Measurements from ENCODE around the gene PGGHG. TPM values are rescaled to one million over a fixed set of nuclear protein-coding genes. Genes with fewer than 3 reads are reported as not detected.
"Not testable (repeated sequence)": the region's sequence is repeated elsewhere in the genome, so short reads cannot be mapped to it uniquely, and the experiment has no call there.

Gene PGGHG
- total RNA-seq, 1 donor from 2014 or later = 25.1 TPM

- peaks cover 44% of the 10 kb centered on the region for H3K4me1 Mint-ChIP-seq
- TF ChIP-seq, protein P1, sequence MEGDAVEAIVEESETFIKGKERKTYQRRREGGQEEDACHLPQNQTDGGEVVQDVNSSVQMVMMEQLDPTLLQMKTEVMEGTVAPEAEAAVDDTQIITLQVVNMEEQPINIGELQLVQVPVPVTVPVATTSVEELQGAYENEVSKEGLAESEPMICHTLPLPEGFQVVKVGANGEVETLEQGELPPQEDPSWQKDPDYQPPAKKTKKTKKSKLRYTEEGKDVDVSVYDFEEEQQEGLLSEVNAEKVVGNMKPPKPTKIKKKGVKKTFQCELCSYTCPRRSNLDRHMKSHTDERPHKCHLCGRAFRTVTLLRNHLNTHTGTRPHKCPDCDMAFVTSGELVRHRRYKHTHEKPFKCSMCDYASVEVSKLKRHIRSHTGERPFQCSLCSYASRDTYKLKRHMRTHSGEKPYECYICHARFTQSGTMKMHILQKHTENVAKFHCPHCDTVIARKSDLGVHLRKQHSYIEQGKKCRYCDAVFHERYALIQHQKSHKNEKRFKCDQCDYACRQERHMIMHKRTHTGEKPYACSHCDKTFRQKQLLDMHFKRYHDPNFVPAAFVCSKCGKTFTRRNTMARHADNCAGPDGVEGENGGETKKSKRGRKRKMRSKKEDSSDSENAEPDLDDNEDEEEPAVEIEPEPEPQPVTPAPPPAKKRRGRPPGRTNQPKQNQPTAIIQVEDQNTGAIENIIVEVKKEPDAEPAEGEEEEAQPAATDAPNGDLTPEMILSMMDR (conservative IDR thresholded peaks at IDR 0.05) = no peak
- no peak overlapping the region for H3K27ac Mint-ChIP-seq (ENCODE audit: unreplicated experiment)
- peak overlapping the region; percentile 87 for H3K4me3 Mint-ChIP-seq
- no peak for DNase-seq (ENCODE audit: low read depth, low spot score)
- H3K27me3 Mint-ChIP-seq (ENCODE audit: low read depth) = peaks cover 65% of the 10 kb centered on the region
- H3K36me3 Mint-ChIP-seq (ENCODE audit: low read depth) = peaks cover 2% of the 10 kb centered on the region
- H3K9me3 Mint-ChIP-seq = no peaks in the 10 kb centered on the region
Observed at GRCh38 chr11:316031-316701, 27.2 kb downstream of the PGGHG start.

GRCh38 chr11:316891-317301 is 28.0 kb downstream of the PGGHG start:
- H3K4me1 Mint-ChIP-seq = peaks cover 41% of the 10 kb centered on the region
- peaks cover 2% of the 10 kb centered on the region for H3K36me3 Mint-ChIP-seq (ENCODE audit: low read depth)
- H3K27me3 Mint-ChIP-seq (ENCODE audit: low read depth) = peaks cover 61% of the 10 kb centered on the region
- peak overlapping the region; percentile 87 for H3K4me3 Mint-ChIP-seq
- TF ChIP-seq, protein P1 (conservative IDR thresholded peaks at IDR 0.05) = no peak
- no peak overlapping the region for H3K27ac Mint-ChIP-seq (ENCODE audit: unreplicated experiment)
- DNase-seq (ENCODE audit: low read depth, low spot score) = no peak
- no peaks in the 10 kb centered on the region for H3K9me3 Mint-ChIP-seq

DNA sequence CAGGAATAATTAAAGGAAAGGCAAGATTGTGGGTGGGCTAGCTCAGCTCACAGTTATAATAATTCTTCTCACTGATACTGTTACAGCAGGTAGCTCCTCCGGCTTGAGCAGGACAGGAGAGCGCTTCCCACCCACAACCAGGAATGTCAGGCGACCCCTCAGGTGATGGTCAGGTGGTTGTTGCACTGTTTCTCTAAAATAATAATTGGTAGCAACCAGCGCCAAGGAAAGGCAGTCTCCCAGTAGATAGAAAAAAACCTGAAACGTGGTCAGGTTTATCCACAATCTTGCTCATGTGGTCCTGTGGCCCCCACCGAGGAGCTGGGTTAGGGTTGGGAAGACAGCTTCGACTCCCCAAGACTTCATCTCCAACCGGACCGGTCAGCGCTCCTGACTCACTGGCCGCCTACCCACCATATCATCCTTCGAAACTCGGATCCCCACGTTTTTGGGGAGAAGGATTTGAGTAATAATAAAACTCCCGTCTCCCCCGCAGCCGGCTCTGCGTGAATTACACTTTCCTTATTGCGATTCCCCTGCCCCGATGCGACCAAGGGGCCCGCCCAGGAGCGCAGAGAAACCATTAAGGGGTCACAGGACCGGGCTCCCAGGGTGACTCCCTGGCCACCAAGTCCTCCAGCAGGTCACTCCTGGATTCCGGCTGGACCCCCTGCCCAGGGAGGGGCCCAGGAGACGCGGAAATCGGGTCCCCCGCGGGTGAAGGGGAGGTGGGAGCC is 28.9 kb downstream of the PGGHG start:
- Mint-ChIP-seq H3K4me1 (peaks cover 37% of the 10 kb centered on the region), H3K27me3 (ENCODE audit: low read depth) (peaks cover 56% of the 10 kb centered on the region), H3K4me3 (peak overlapping the region; percentile 87)
- DNase-seq (ENCODE audit: low read depth, low spot score); H3K9me3 Mint-ChIP-seq; H3K27ac Mint-ChIP-seq (ENCODE audit: unreplicated experiment); H3K36me3 Mint-ChIP-seq (ENCODE audit: low read depth): not testable (repeated sequence)

DNA sequence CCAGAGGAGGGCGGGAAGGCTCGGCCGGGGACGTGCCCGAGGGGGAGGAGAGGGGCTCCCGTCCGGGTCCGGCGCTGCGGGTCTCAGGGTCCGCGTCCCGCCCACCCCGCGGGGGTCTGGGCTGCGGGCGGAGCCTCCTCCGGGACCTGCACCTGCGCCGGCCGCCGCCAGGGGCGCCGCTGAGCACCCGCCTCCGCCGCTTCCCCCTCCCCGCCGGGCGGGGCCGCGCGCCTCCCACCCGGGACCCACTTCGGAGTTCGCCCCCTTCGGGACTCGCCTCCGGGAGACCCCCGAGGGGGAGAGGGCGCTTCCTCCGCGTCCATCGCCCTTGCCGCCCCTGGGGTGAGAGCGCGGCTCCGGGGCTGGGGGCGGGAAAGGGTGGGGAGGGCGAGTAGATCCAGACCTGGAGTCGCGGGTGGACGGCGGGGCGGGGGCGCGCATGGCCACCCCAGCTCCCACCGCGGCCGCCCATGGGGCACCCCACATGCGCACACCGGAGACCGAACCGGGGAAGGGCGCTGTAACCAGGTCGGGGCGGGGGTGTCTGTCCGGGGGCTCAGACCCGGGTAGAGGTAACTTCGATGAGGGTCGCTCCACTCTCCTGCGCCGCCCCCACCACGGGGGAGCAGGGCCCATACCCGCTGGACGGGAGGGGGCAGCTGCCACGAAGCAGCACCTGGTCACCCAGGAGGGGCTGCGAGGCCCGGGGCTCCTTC is 29.6 kb downstream of the PGGHG start:
- H3K9me3 Mint-ChIP-seq = not testable (repeated sequence)

GRCh38 chr11:319121-319887 is 30.4 kb downstream of the PGGHG start:
- not testable (repeated sequence) for H3K9me3 Mint-ChIP-seq; H3K36me3 Mint-ChIP-seq (ENCODE audit: low read depth); DNase-seq (ENCODE audit: low read depth, low spot score)
- H3K4me3 Mint-ChIP-seq = peak overlapping the region; percentile 93
- peaks cover 42% of the 10 kb centered on the region for H3K27me3 Mint-ChIP-seq (ENCODE audit: low read depth)
- peaks cover 28% of the 10 kb centered on the region for H3K4me1 Mint-ChIP-seq
- peak overlapping the region; percentile 72 for H3K27ac Mint-ChIP-seq (ENCODE audit: unreplicated experiment)

More for the DNA sequence above, 29.6 kb downstream of the PGGHG start:
- DNase-seq (ENCODE audit: low read depth, low spot score); H3K36me3 Mint-ChIP-seq (ENCODE audit: low read depth); H3K4me3 Mint-ChIP-seq; H3K27ac Mint-ChIP-seq (ENCODE audit: unreplicated experiment): not testable (repeated sequence)
- peaks cover 32% of the 10 kb centered on the region for H3K4me1 Mint-ChIP-seq
- H3K27me3 Mint-ChIP-seq (ENCODE audit: low read depth) = peaks cover 49% of the 10 kb centered on the region

GRCh38 chr11:319888-320273 is 31.0 kb downstream of the PGGHG start:
- H3K27me3 Mint-ChIP-seq (ENCODE audit: low read depth) = peaks cover 36% of the 10 kb centered on the region
- H3K27ac Mint-ChIP-seq (ENCODE audit: unreplicated experiment) = peak overlapping the region; percentile 72
- not testable (repeated sequence) for H3K9me3 Mint-ChIP-seq; DNase-seq (ENCODE audit: low read depth, low spot score); H3K36me3 Mint-ChIP-seq (ENCODE audit: low read depth)
- H3K4me3 Mint-ChIP-seq = peak overlapping the region; percentile 93
- H3K4me1 Mint-ChIP-seq = peaks cover 32% of the 10 kb centered on the region

- TF ChIP-seq, protein P1 (conservative IDR thresholded peaks at IDR 0.05) = no peak
- Mint-ChIP-seq H3K4me1 (peaks cover 39% of the 10 kb centered on the region), H3K36me3 (ENCODE audit: low read depth) (no peaks in the 10 kb centered on the region), H3K9me3 (no peaks in the 10 kb centered on the region), H3K4me3 (peak overlapping the region; percentile 24), H3K27ac (ENCODE audit: unreplicated experiment) (no peak overlapping the region), H3K27me3 (ENCODE audit: low read depth) (peaks cover 6% of the 10 kb centered on the region)
- no peak for DNase-seq (ENCODE audit: low read depth, low spot score)
Observed at GRCh38 chr11:324156-324555, 35.2 kb downstream of the PGGHG start.

DNA sequence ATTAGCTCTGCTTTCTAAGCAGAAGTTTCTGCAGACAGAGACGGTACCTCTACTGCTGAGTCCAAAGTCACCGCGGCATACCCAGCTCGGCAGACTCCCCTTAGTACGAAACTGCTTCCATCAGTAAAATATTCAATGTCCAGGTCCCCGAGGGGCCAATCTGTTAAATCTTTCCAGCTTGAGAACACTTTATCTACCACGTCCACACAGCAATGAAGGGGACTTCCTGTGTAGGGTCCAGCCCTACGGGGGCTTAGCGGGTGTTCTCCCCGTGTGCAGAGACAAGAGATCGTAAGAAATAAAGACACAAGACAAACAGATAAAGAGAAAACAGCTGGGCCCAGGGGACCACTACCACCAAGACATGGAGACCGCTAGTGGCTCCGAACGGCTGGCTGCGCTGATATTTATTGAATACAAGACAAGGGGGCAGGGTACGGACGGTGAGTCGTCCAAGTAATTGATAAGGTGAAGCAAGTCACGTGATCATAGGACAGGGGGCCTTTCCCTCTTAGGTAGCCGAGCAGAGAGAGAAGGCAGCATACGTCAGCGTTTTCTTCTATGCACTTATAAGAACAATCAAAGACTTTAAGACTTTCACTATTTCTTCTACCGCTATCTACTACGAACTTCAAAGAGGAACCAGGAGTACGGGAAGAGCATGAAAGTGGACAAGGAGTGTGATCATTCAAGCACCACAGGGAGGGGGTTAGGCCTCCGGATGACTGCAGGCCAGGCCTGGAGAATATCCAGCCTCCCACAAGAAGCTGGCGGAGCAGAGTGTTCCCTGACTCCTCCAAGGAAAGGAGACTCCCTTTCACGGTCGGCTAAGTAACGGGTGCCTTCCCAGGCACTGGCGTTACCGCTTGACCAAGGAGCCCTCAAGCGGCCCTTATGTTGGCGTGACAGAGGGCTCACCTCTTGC is 35.9 kb downstream of the PGGHG start:
- H3K9me3 Mint-ChIP-seq; DNase-seq (ENCODE audit: low read depth, low spot score); H3K27me3 Mint-ChIP-seq (ENCODE audit: low read depth); H3K36me3 Mint-ChIP-seq (ENCODE audit: low read depth); H3K27ac Mint-ChIP-seq (ENCODE audit: unreplicated experiment): not testable (repeated sequence)
- H3K4me3 Mint-ChIP-seq = peak overlapping the region; percentile 31
- peaks cover 40% of the 10 kb centered on the region for H3K4me1 Mint-ChIP-seq
